ENCODE results near the gene ANKS6. TPM values are rescaled to one million over a fixed set of nuclear protein-coding genes. Genes with fewer than 3 reads are reported as not detected.

Gene ANKS6
- total and polyA plus RNA-seq, 2 of the 4 experiments (the other 2 are of a cell fraction), result 9.0 to 23.6 TPM

- no peaks in the 10 kb centered on the region for H3K9me1 ChIP-seq (ENCODE audit: insufficient read depth, low read length)
- H2BK15ac ChIP-seq (ENCODE audit: low read depth, low read length), result no peak overlapping the region
- H2AK9ac ChIP-seq (replicated peaks; ENCODE audit: low read depth, low read length, poor library complexity), result no peak overlapping the region
- DNase-seq (no peak), ATAC-seq (ENCODE audit: low read depth) (no peak)
- no TSS peak for BruUV-seq (replicated peaks)
- CTCF ChIA-PET, result no interaction called here
- H2BK5ac ChIP-seq (ENCODE audit: low read depth, low read length, poor library complexity, severe bottlenecking), result no peak overlapping the region
- dilution Hi-C loops (cut with HindIII; ENCODE audit: low sequenced_read_pairs, unreplicated experiment) (loop anchor here (25.0 kb wide), 1 partner anchor 304 kb away; no protein-coding TSS in a partner anchor), intact Hi-C loops (cut with micrococcal nuclease) (no loop called here), in situ Hi-C loops (cut with MboI; ENCODE audit: low sequenced_read_pairs) (no loop called here)
- H3K4me2 ChIP-seq (ENCODE audit: low read depth, low read length), result no peak overlapping the region
- WGBS, 2 experiments (ENCODE audit: extremely low coverage in 2 of 2, insufficient read length in 1 of 2), result 95% methylated on average over 4 of the region's 9 CpGs; no CpG with 5 or more reads in 1 of the 2 experiments
- H4K5ac ChIP-seq (ENCODE audit: low read depth, low read length), result no peak overlapping the region
- no peak overlapping the region for H3K14ac ChIP-seq (replicated peaks; ENCODE audit: low read depth, low read length)
- H3K56ac ChIP-seq (ENCODE audit: extremely low read depth, insufficient read depth, low read length), result no peak overlapping the region
- H3K9ac ChIP-seq (ENCODE audit: low read depth, low read length), result no peak overlapping the region
- H3K4me3 ChIP-seq (ENCODE audit: insufficient read depth, low read depth, low read length), result no peak overlapping the region
- H3K4me1 ChIP-seq (ENCODE audit: control insufficient read depth, insufficient read depth, low read length), result no peaks in the 10 kb centered on the region
- no peak overlapping the region for H3K4ac ChIP-seq (ENCODE audit: low read depth, low read length)
- peak overlapping the region; percentile 3 for H2AFZ ChIP-seq (replicated peaks; ENCODE audit: low read length, poor library complexity)
- no peak overlapping the region for H2BK20ac ChIP-seq (ENCODE audit: low read depth, low read length)
- no peak overlapping the region for H3K27ac ChIP-seq (ENCODE audit: insufficient read depth, low read length)
- H4K20me1 ChIP-seq (ENCODE audit: insufficient read depth, low read length), result no peaks in the 10 kb centered on the region
- H4K8ac ChIP-seq (ENCODE audit: low read depth in 2 of 2, low read length in 2 of 2), result no peak overlapping the region
- H4K91ac ChIP-seq (ENCODE audit: insufficient read depth, low read depth, low read length), result no peak overlapping the region
- no peaks in the 10 kb centered on the region; the same call in 1 of the 2 replicates for H3K27me3 ChIP-seq (ENCODE audit: control insufficient read depth, insufficient read depth, low read length)
- H3K79me1 ChIP-seq (ENCODE audit: low read depth in 1 of 2, low read length in 2 of 2), result no peaks in the 10 kb centered on the region
- POLR2A ChIA-PET (ENCODE audit: unreplicated experiment), result no interaction called here
- no peaks in the 10 kb centered on the region for H3K9me3 ChIP-seq (ENCODE audit: control insufficient read depth, insufficient read depth, low read length)
- H3K18ac ChIP-seq (ENCODE audit: low read depth, low read length), result no peak overlapping the region
- no peak overlapping the region for H2BK120ac ChIP-seq (ENCODE audit: low read depth, low read length)
- no peaks in the 10 kb centered on the region for H3K36me3 ChIP-seq (ENCODE audit: control insufficient read depth, insufficient read depth, low read length)
- H3K23ac ChIP-seq (ENCODE audit: low read depth, low read length), result no peak overlapping the region
- H2AK5ac ChIP-seq (ENCODE audit: low read depth, low read length), result no peak overlapping the region
- no peak for TF ChIP-seq CTCF (conservative IDR thresholded peaks at IDR 0.05; ENCODE audit: low read depth, low read length)
- TF ChIP-seq MXI1 (IDR thresholded peaks at IDR 0.05; ENCODE audit: borderline replicate concordance, low read depth, low read length), result no peak
- no peak for TF ChIP-seq FOS (IDR thresholded peaks at IDR 0.05; ENCODE audit: low read depth, low read length)
- TF ChIP-seq SMC3 (IDR thresholded peaks at IDR 0.05; ENCODE audit: low read depth, low read length), result no peak
- TF ChIP-seq NFE2L2 (IDR thresholded peaks at IDR 0.05; ENCODE audit: low read depth, low read length), result no peak
- TF ChIP-seq POLR2A (IDR thresholded peaks at IDR 0.05; ENCODE audit: low read depth, low read length), result no peak
- no peak for TF ChIP-seq BHLHE40 (IDR thresholded peaks at IDR 0.05; ENCODE audit: low read depth, low read length)
- no peak for TF ChIP-seq RAD21 (IDR thresholded peaks at IDR 0.05; ENCODE audit: low read length)
- TF ChIP-seq RCOR1 (IDR thresholded peaks at IDR 0.05; ENCODE audit: insufficient replicate concordance, low read length), result no peak
- TF ChIP-seq ELK1 (IDR thresholded peaks at IDR 0.05; ENCODE audit: borderline replicate concordance, low read depth, low read length), result no peak
- TF ChIP-seq USF2 (IDR thresholded peaks at IDR 0.05; ENCODE audit: low read depth, low read length), result no peak
- TF ChIP-seq MAFK (IDR thresholded peaks at IDR 0.05; ENCODE audit: low read depth, low read length), result no peak
- TF ChIP-seq CHD1 (IDR thresholded peaks at IDR 0.05; ENCODE audit: low read depth, low read length), result no peak
- TF ChIP-seq CEBPB (IDR thresholded peaks at IDR 0.05; ENCODE audit: low read depth, low read length), result no peak
- no peak for TF ChIP-seq MAZ (IDR thresholded peaks at IDR 0.05; ENCODE audit: borderline replicate concordance, low read depth, low read length)
Measured at GRCh38 chr9:98833090-98833956, 37.0 kb upstream of the ANKS6 start.

Measured in IMR-90 (cell line).